IMR-90 (cell line): ENCODE data around the gene DACH1. TPM values are rescaled to one million over a fixed set of nuclear protein-coding genes. Genes with fewer than 3 reads are reported as not detected.

Source experiments
- ATAC-seq: fragments of 200-7000 bp; cut with Tn5 transposase; 2 replicates; pipeline ENCODE4 v1.9.1; 2020; ENCODE audit warnings: low read depth, mild to moderate bottlenecking, moderate library complexity
- BruUV-seq: library from RNA; stranded (reverse); fragments of 400-500 nt; replicated peaks from 2 replicates; lab custom pipeline; 2021; lab: Mats Ljungman, UMichigan
- CTCF ChIA-PET: fragments of 300-600 bp; formaldehyde crosslinking; extraction: SDS; loops from one replicate; lab custom pipeline; 2021; ENCODE audit warnings: antibody characterized with exemption; lab: Yijun Ruan, JAX
- POLR2A ChIA-PET: fragments of 300-600 bp; sonication (Branson Sonifier 250); formaldehyde crosslinking; loops from one replicate; lab custom pipeline; 2022; ENCODE audit warnings: antibody characterized with exemption; ENCODE audit not compliant: unreplicated experiment; lab: Charles Lee
- DNase-seq: peaks from one replicate; pipeline ENCODE4 v3.0.0; 2013
- H2AFZ ChIP-seq: replicated peaks from 2 replicates; pipeline ENCODE3; 2013; ENCODE audit warnings: low read length, mild to moderate bottlenecking; ENCODE audit not compliant: poor library complexity
- H2AK5ac ChIP-seq: 2 replicates; pipeline ENCODE4 v1.6.1; 2013; ENCODE audit warnings: low read depth, low read length, inconsistent platforms
- H2AK9ac ChIP-seq: replicated peaks from 2 replicates; pipeline ENCODE3; 2013; ENCODE audit warnings: mild to moderate bottlenecking, low read depth, low read length, moderate library complexity; ENCODE audit not compliant: poor library complexity
- H2BK120ac ChIP-seq: 2 replicates; pipeline ENCODE4 v1.6.1; 2013; ENCODE audit warnings: low read depth, low read length, inconsistent platforms
- H2BK15ac ChIP-seq: 3 replicates; pipeline ENCODE4 v1.6.1; 2013; ENCODE audit warnings: low read depth, low read length, inconsistent platforms
- H2BK20ac ChIP-seq: 2 replicates; pipeline ENCODE4 v1.6.1; 2013; ENCODE audit warnings: low read depth, mild to moderate bottlenecking, inconsistent platforms, low read length, moderate library complexity
- H2BK5ac ChIP-seq: 2 replicates; pipeline ENCODE4 v1.6.1; 2013; ENCODE audit warnings: mild to moderate bottlenecking, low read depth, low read length, inconsistent platforms; ENCODE audit not compliant: poor library complexity, severe bottlenecking
- H3K14ac ChIP-seq: replicated peaks from 2 replicates; pipeline ENCODE4 v1.6.1; 2013; ENCODE audit warnings: low read depth, low read length, inconsistent platforms
- H3K18ac ChIP-seq: 2 replicates; pipeline ENCODE4 v1.6.1; 2013; ENCODE audit warnings: low read depth, low read length, control low read depth
- H3K23ac ChIP-seq: 2 replicates; pipeline ENCODE4 v1.6.1; 2013; ENCODE audit warnings: low read depth, low read length, inconsistent platforms
- H3K27ac ChIP-seq: 2 replicates; pipeline ENCODE4 v1.5.1; 2013; ENCODE audit warnings: mild to moderate bottlenecking, control low read depth, low read length; ENCODE audit not compliant: insufficient read depth
- H3K27me3 ChIP-seq: 2 replicates; pipeline ENCODE4 v1.6.1; 2013; ENCODE audit warnings: low read length; ENCODE audit not compliant: control insufficient read depth, insufficient read depth
- H3K36me3 ChIP-seq: 2 replicates; pipeline ENCODE4 v1.6.1; 2013; ENCODE audit warnings: low read length, mixed read lengths; ENCODE audit not compliant: control insufficient read depth, insufficient read depth
- H3K4ac ChIP-seq: 2 replicates; pipeline ENCODE4 v1.6.1; 2013; ENCODE audit warnings: low read depth, low read length, inconsistent platforms
- H3K4me1 ChIP-seq: 2 replicates; pipeline ENCODE4 v1.6.1; 2013; ENCODE audit warnings: low read length, mixed read lengths; ENCODE audit not compliant: control insufficient read depth, insufficient read depth
- H3K4me2 ChIP-seq: 2 replicates; pipeline ENCODE4 v1.6.1; 2013; ENCODE audit warnings: low read depth, mild to moderate bottlenecking, control low read depth, low read length, moderate library complexity
- H3K4me3 ChIP-seq: 2 replicates; pipeline ENCODE4 v1.5.1; 2013; ENCODE audit warnings: low read depth, mild to moderate bottlenecking, control low read depth, low read length, moderate library complexity; ENCODE audit not compliant: insufficient read depth
- H3K56ac ChIP-seq: 2 replicates; pipeline ENCODE4 v1.6.1; 2013; ENCODE audit warnings: low read length, inconsistent platforms; ENCODE audit not compliant: insufficient read depth; ENCODE audit errors: extremely low read depth
- H3K79me1 ChIP-seq, 2 experiments: 2 replicates each; pipeline ENCODE4 v1.6.1; 2013; ENCODE audit warnings: low read length in 2 of 2, inconsistent platforms in 1 of 2, low read depth in 1 of 2
- H3K9ac ChIP-seq: 2 replicates; pipeline ENCODE4 v1.6.1; 2013; ENCODE audit warnings: low read depth, low read length, control low read depth
- H3K9me1 ChIP-seq: 2 replicates; pipeline ENCODE4 v1.6.1; 2013; ENCODE audit warnings: low read length, inconsistent platforms; ENCODE audit not compliant: insufficient read depth
- H3K9me3 ChIP-seq: 2 replicates; pipeline ENCODE4 v1.6.1; 2013; ENCODE audit warnings: low read length; ENCODE audit not compliant: control insufficient read depth, insufficient read depth
- H4K20me1 ChIP-seq: 2 replicates; pipeline ENCODE4 v1.6.1; 2013; ENCODE audit warnings: low read length, inconsistent platforms; ENCODE audit not compliant: insufficient read depth
- H4K5ac ChIP-seq: 2 replicates; pipeline ENCODE4 v1.6.1; 2013; ENCODE audit warnings: mild to moderate bottlenecking, low read depth, low read length, control low read depth
- H4K8ac ChIP-seq, 2 experiments: 2 replicates each; pipeline ENCODE4 v1.6.1; 2013; ENCODE audit warnings: low read depth in 2 of 2, low read length in 2 of 2, control low read depth in 1 of 2, inconsistent platforms in 1 of 2
- H4K91ac ChIP-seq: 2 replicates; pipeline ENCODE4 v1.6.1; 2013; ENCODE audit warnings: low read depth, low read length, inconsistent platforms; ENCODE audit not compliant: insufficient read depth
- CHD1 ChIP-seq: IDR thresholded peaks from 2 replicates; pipeline ENCODE4 v1.6.1; 2012; ENCODE audit warnings: low read depth, low read length, improper control_type of control experiment
- FOS ChIP-seq: fragments of 150-350 bp; IDR thresholded peaks from 2 replicates; pipeline ENCODE4 v1.6.1; 2016; ENCODE audit warnings: low read depth, low read length
- MAZ ChIP-seq: IDR thresholded peaks from 2 replicates; pipeline ENCODE4 v1.6.1; 2012; ENCODE audit warnings: low read depth, mild to moderate bottlenecking, low read length, improper control_type of control experiment, moderate library complexity, borderline replicate concordance
- RAD21 ChIP-seq: IDR thresholded peaks from 2 replicates; pipeline ENCODE4 v1.6.1; 2012; ENCODE audit warnings: low read length, improper control_type of control experiment
- RCOR1 ChIP-seq: IDR thresholded peaks from 2 replicates; pipeline ENCODE4 v1.6.1; 2012; ENCODE audit warnings: mild to moderate bottlenecking, low read length, improper control_type of control experiment; ENCODE audit not compliant: insufficient replicate concordance
- SMC3 ChIP-seq: fragments of 150-350 bp; IDR thresholded peaks from 2 replicates; pipeline ENCODE4 v1.6.1; 2016; ENCODE audit warnings: low read depth, mild to moderate bottlenecking, antibody characterized with exemption, low read length, moderate library complexity
- WGBS, 2 experiments: methylation state at CpG; one replicate each; pipeline versions ENCODE4 v1.1.5 to v1.1.7; 2013; ENCODE audit warnings: missing lambda C conversion rate in 2 of 2; ENCODE audit not compliant: insufficient read length in 1 of 2; ENCODE audit errors: extremely low coverage in 2 of 2; 5-methylcytosine and 5-hydroxymethylcytosine counted together
- dilution Hi-C: fragments of 300-500 bp; cut with HindIII; formaldehyde crosslinking; loops from one replicate; pipeline ENCODE4 v1.14.3; 2018; ENCODE audit warnings: low sequenced_read_pairs; ENCODE audit not compliant: unreplicated experiment
- in situ Hi-C: fragments of 300-500 bp; cut with MboI; formaldehyde crosslinking; loops from 3 replicates; pipeline ENCODE4 v1.14.3; 2019; ENCODE audit warnings: low sequenced_read_pairs, inconsistent platforms, mixed read lengths
- intact Hi-C: fragments of 100-400 bp; cut with micrococcal nuclease; formaldehyde crosslinking; loops from 2 replicates; pipeline ENCODE4 v1.10.0; 2022
- polyA plus RNA-seq, 3 experiments: library from polyadenylated mRNA; depleted of rRNA; stranded (reverse); fragments of >200 nt; gene quantifications; 2 replicates each; pipeline ENCODE4 v1.2.3, GENCODE V29; 2012; ENCODE audit warnings: low replicate concordance in 1 of 3
- total RNA-seq: library from RNA; depleted of rRNA; stranded (reverse); fragments of >200 nt; gene quantifications from 2 replicates; pipeline ENCODE4 v1.2.3, GENCODE V29; 2012

Gene DACH1
- total and polyA plus RNA-seq, 2 of the 4 experiments (the other 2 are of a cell fraction): not detected

DNA sequence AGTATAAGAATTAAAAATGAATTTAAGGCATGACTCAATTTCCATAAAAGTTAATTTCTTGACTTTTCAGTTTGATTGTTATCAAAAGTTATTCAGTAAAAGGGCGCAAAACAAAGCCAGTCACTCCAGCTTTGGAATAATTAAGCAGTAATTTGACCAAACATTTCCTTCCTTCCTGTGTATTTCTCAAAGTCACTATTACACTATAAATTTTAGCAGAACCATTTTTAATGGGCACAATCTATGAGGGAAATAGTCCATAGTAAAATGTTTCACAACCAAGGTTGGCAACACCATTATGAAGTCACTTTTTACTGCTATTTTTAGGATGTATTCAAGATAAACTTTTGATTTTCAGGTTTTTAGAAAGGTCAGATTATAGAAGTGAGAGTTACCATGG, 91.0 kb downstream of the DACH1 start:
- Histone ChIP-seq H4K91ac (no peak overlapping the region), H2AFZ (no peak overlapping the region), H3K4me3 (no peak overlapping the region), H2BK20ac (no peak overlapping the region), H2AK5ac (no peak overlapping the region), H2BK15ac (no peak overlapping the region), H3K14ac (no peak overlapping the region), H3K9ac (no peak overlapping the region), H3K27ac (no peak overlapping the region), H3K79me1 (no peaks in the 10 kb centered on the region), H4K5ac (no peak overlapping the region), H4K8ac (no peak overlapping the region), H3K18ac (no peak overlapping the region), H3K4ac (no peak overlapping the region), H2BK5ac (no peak overlapping the region), H3K23ac (no peak overlapping the region), H3K4me1 (no peaks in the 10 kb centered on the region), H2AK9ac (no peak overlapping the region), H3K4me2 (no peak overlapping the region), H3K9me1 (no peaks in the 10 kb centered on the region), H3K9me3 (no peaks in the 10 kb centered on the region), H2BK120ac (no peak overlapping the region), H3K36me3 (no peaks in the 10 kb centered on the region), H4K20me1 (no peaks in the 10 kb centered on the region), H3K56ac (no peak overlapping the region), H3K27me3 (no peaks in the 10 kb centered on the region)
- ATAC-seq: no peak
- CTCF ChIA-PET: no interaction called here
- POLR2A ChIA-PET: no interaction called here
- intact Hi-C loops: no loop called here
- WGBS, 2 experiments: no CpG with 5 or more reads among the region's 1 CpG
- TF ChIP-seq RCOR1 (no peak), SMC3 (no peak), CHD1 (no peak), RAD21 (no peak), FOS (no peak), MAZ (no peak)
- dilution Hi-C loops: no loop called here
- in situ Hi-C loops: no loop called here
- DNase-seq: no peak
- BruUV-seq: no TSS peak
